Measurements from ENCODE around the gene PLCZ1. TPM values are rescaled to one million over a fixed set of nuclear protein-coding genes. Genes with fewer than 3 reads are reported as not detected.

The PLCZ1 gene
- total RNA-seq, 1 donor from 2014 or later: not detected

DNA sequence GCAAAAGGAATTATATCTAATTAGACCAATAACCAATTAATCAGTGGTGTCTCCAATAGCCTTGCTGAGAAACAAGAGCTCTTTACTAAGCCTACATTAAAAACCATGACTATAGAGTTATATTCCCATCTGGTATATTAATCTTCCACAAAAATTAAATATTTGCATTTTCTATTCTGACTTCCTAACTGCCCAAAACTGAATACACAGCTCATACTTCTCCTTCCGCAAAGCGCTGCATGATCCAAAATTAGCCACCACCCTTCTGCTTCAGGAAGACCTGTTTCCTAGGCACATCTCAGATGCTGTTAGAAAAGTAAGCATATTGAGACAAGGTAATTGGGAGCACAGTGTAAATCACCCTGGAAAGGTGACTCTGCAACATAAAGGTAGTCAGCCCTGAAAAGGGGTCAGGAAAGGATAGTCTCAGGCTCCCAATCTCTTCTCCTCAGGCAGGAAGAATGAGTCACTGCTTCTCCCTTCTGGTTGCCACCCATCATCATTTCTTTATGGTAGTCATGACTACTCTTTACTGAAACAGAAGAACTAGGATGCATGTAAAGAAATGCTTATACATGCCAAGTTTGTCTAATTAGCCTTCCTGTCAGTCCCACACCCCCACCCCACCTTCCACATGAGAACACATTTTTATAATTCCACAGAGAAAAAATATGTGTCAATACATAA, 54.3 kb downstream of the PLCZ1 start:
- Histone ChIP-seq H3K36me3 (ENCODE audit: control insufficient read depth in 3 of 3, insufficient read depth in 3 of 3, low read length in 3 of 3) (no peaks in the 10 kb centered on the region), H3K27me3 (ENCODE audit: control insufficient read depth in 3 of 3, insufficient read depth in 3 of 3, low read length in 3 of 3) (no peaks in the 10 kb centered on the region), H3K9me3 (ENCODE audit: control insufficient read depth in 3 of 3, low read length in 3 of 3) (no peaks in the 10 kb centered on the region), H3K4me1 (ENCODE audit: control insufficient read depth in 3 of 3, insufficient read depth in 3 of 3, low read length in 3 of 3) (no peaks in the 10 kb centered on the region), H3K4me3 (ENCODE audit: low read length in 3 of 3) (no peak overlapping the region), H3K9ac (ENCODE audit: low read depth in 1 of 3, low read length in 3 of 3) (no peak overlapping the region), H3K27ac (ENCODE audit: low read depth, low read length) (no peak overlapping the region)

DNA sequence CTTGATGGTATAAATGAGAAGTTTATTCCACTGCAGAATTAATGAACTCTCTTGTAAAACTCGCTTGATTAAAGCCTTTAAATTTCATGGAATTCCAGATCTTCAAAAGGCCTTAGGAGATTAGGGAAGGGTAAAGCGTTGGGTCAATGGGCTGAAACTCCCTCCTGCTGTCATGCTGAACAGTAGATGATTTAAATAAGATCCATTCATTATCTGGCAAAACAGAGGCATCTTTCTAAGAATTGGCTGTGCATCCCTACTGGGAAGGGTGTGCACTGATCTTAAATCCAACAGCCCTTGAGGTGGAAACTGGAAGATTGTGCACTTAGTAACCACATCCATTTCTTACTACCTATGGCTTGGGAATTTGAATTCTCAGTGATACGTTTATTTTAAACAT, 56.0 kb downstream of the PLCZ1 start:
- H3K9me3 ChIP-seq (ENCODE audit: control insufficient read depth in 3 of 3, low read length in 3 of 3): no peaks in the 10 kb centered on the region
- no peak overlapping the region for H3K4me3 ChIP-seq (ENCODE audit: low read length in 3 of 3)
- H3K27ac ChIP-seq (ENCODE audit: low read depth, low read length): no peak overlapping the region
- H3K27me3 ChIP-seq (ENCODE audit: control insufficient read depth in 3 of 3, insufficient read depth in 3 of 3, low read length in 3 of 3): no peaks in the 10 kb centered on the region
- no peaks in the 10 kb centered on the region for H3K4me1 ChIP-seq (ENCODE audit: control insufficient read depth in 3 of 3, insufficient read depth in 3 of 3, low read length in 3 of 3)
- no peak overlapping the region for H3K9ac ChIP-seq (ENCODE audit: low read depth in 1 of 3, low read length in 3 of 3)
- no peaks in the 10 kb centered on the region for H3K36me3 ChIP-seq (ENCODE audit: control insufficient read depth in 3 of 3, insufficient read depth in 3 of 3, low read length in 3 of 3)

DNA sequence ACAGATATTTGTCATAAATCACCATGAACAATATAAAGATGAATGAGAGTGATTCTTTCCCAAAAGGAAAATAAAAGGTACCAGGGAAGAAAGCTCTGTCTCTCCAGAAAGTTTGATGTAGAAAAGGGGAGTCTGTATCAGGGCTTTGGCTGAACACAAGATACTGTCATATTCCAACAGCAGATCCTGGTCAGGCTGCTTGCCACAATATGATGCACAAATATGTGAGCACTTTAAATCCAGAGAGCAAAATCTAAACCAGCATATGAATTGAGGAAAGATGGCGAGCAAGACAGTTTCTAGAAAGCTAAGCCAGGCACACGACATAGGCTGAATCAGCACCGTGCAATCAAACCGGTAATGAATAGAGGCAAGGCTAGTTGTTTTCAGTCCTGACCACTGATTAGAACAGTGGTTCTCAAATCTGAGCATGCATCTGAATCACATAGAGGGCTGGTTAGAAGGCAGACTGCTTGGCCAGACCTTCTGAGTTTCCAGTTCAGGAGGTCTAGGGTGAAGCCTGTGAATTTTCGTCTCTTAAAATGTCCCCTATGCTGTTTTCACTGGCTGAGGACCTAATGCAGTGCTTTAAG, 60.7 kb downstream of the PLCZ1 start:
- no peaks in the 10 kb centered on the region for H3K27me3 ChIP-seq (ENCODE audit: control insufficient read depth in 3 of 3, insufficient read depth in 3 of 3, low read length in 3 of 3)
- no peak overlapping the region for H3K9ac ChIP-seq (ENCODE audit: low read depth in 1 of 3, low read length in 3 of 3)
- H3K27ac ChIP-seq (ENCODE audit: low read depth, low read length): no peak overlapping the region
- no peaks in the 10 kb centered on the region for H3K36me3 ChIP-seq (ENCODE audit: control insufficient read depth in 3 of 3, insufficient read depth in 3 of 3, low read length in 3 of 3)
- no peak overlapping the region for H3K4me3 ChIP-seq (ENCODE audit: low read length in 3 of 3)
- H3K9me3 ChIP-seq (ENCODE audit: control insufficient read depth in 3 of 3, low read length in 3 of 3): no peaks in the 10 kb centered on the region
- H3K4me1 ChIP-seq (ENCODE audit: control insufficient read depth in 3 of 3, insufficient read depth in 3 of 3, low read length in 3 of 3): no peaks in the 10 kb centered on the region

- Histone ChIP-seq H3K27me3 (ENCODE audit: control insufficient read depth in 3 of 3, insufficient read depth in 3 of 3, low read length in 3 of 3) (no peaks in the 10 kb centered on the region), H3K4me1 (ENCODE audit: control insufficient read depth in 3 of 3, insufficient read depth in 3 of 3, low read length in 3 of 3) (no peaks in the 10 kb centered on the region), H3K9me3 (ENCODE audit: control insufficient read depth in 3 of 3, low read length in 3 of 3) (no peaks in the 10 kb centered on the region), H3K9ac (ENCODE audit: low read depth in 1 of 3, low read length in 3 of 3) (no peak overlapping the region), H3K36me3 (ENCODE audit: control insufficient read depth in 3 of 3, insufficient read depth in 3 of 3, low read length in 3 of 3) (no peaks in the 10 kb centered on the region), H3K27ac (ENCODE audit: low read depth, low read length) (no peak overlapping the region), H3K4me3 (ENCODE audit: low read length in 3 of 3) (no peak overlapping the region)
Observed at GRCh38 chr12:18676141-18676540, 61.7 kb downstream of the PLCZ1 start.

GRCh38 chr12:18658829-18659228, 79.0 kb downstream of the PLCZ1 start:
- H3K27me3 ChIP-seq (ENCODE audit: control insufficient read depth in 3 of 3, insufficient read depth in 3 of 3, low read length in 3 of 3): no peaks in the 10 kb centered on the region
- H3K9me3 ChIP-seq (ENCODE audit: control insufficient read depth in 3 of 3, low read length in 3 of 3): no peaks in the 10 kb centered on the region
- H3K4me3 ChIP-seq (ENCODE audit: low read length in 3 of 3): no peak overlapping the region

DNA sequence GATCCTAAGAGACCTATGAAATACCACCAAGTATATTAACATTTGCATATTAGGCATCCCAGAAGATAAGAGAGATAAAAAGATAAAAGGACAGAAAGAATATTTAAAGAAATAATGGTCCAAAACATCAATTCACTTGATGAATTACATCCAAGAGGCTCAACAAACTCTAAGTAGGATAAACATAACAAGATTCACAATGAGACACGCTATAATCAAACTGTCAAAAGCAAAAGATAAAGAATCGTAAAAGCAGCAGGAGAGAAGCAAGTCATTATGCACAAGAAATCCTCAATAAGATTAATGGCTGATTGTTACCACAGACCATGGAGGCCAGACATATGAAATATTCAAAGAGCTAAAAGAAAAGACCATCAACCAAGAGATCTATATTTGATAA, 79.6 kb downstream of the PLCZ1 start:
- no peak overlapping the region for H3K27ac ChIP-seq (ENCODE audit: low read depth, low read length)
- H3K27me3 ChIP-seq (ENCODE audit: control insufficient read depth in 3 of 3, insufficient read depth in 3 of 3, low read length in 3 of 3): no peaks in the 10 kb centered on the region
- no peaks in the 10 kb centered on the region for H3K9me3 ChIP-seq (ENCODE audit: control insufficient read depth in 3 of 3, low read length in 3 of 3)
- no peak overlapping the region for H3K4me3 ChIP-seq (ENCODE audit: low read length in 3 of 3)
- no peaks in the 10 kb centered on the region for H3K4me1 ChIP-seq (ENCODE audit: control insufficient read depth in 3 of 3, insufficient read depth in 3 of 3, low read length in 3 of 3)
- H3K36me3 ChIP-seq (ENCODE audit: control insufficient read depth in 3 of 3, insufficient read depth in 3 of 3, low read length in 3 of 3): no peaks in the 10 kb centered on the region
- no peak overlapping the region for H3K9ac ChIP-seq (ENCODE audit: low read depth in 1 of 3, low read length in 3 of 3)

More at GRCh38 chr12:18658829-18659228, 79.0 kb downstream of the PLCZ1 start:
- Histone ChIP-seq H3K36me3 (ENCODE audit: control insufficient read depth in 3 of 3, insufficient read depth in 3 of 3, low read length in 3 of 3) (no peaks in the 10 kb centered on the region), H3K27ac (ENCODE audit: low read depth, low read length) (no peak overlapping the region), H3K4me1 (ENCODE audit: control insufficient read depth in 3 of 3, insufficient read depth in 3 of 3, low read length in 3 of 3) (no peaks in the 10 kb centered on the region), H3K9ac (ENCODE audit: low read depth in 1 of 3, low read length in 3 of 3) (no peak overlapping the region)

GRCh38 chr12:18655351-18655750, 82.5 kb downstream of the PLCZ1 start:
- no peaks in the 10 kb centered on the region for H3K4me1 ChIP-seq (ENCODE audit: control insufficient read depth in 3 of 3, insufficient read depth in 3 of 3, low read length in 3 of 3)
- no peak overlapping the region for H3K4me3 ChIP-seq (ENCODE audit: low read length in 3 of 3)
- H3K27ac ChIP-seq (ENCODE audit: low read depth, low read length): no peak overlapping the region
- no peaks in the 10 kb centered on the region for H3K36me3 ChIP-seq (ENCODE audit: control insufficient read depth in 3 of 3, insufficient read depth in 3 of 3, low read length in 3 of 3)
- H3K27me3 ChIP-seq (ENCODE audit: control insufficient read depth in 3 of 3, insufficient read depth in 3 of 3, low read length in 3 of 3): no peaks in the 10 kb centered on the region
- H3K9ac ChIP-seq (ENCODE audit: low read depth in 1 of 3, low read length in 3 of 3): no peak overlapping the region
- H3K9me3 ChIP-seq (ENCODE audit: control insufficient read depth in 3 of 3, low read length in 3 of 3): no peaks in the 10 kb centered on the region

DNA sequence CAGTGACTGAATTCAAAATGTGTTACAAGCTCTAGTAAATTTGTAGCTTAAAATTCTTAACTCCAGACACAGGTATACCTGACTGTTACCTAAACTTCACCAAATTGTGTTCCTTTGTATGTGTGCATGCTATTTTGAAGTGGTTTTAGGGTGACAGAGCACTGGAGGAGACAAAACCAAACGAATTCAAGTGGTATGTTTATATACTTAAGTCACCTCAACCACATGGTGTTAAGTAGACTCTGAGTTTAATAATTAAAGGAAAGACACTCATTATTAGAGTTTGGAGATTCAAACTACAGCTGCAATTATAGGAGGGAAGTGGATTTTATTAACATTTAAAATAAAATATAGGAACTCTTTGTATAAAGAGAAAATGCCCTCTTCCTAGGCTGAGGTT, 84.3 kb downstream of the PLCZ1 start:
- no peaks in the 10 kb centered on the region for H3K36me3 ChIP-seq (ENCODE audit: control insufficient read depth in 3 of 3, insufficient read depth in 3 of 3, low read length in 3 of 3)
- no peaks in the 10 kb centered on the region for H3K9me3 ChIP-seq (ENCODE audit: control insufficient read depth in 3 of 3, low read length in 3 of 3)
- H3K4me3 ChIP-seq (ENCODE audit: low read length in 3 of 3): no peak overlapping the region
- no peaks in the 10 kb centered on the region for H3K27me3 ChIP-seq (ENCODE audit: control insufficient read depth in 3 of 3, insufficient read depth in 3 of 3, low read length in 3 of 3)
- no peak overlapping the region for H3K9ac ChIP-seq (ENCODE audit: low read depth in 1 of 3, low read length in 3 of 3)
- H3K4me1 ChIP-seq (ENCODE audit: control insufficient read depth in 3 of 3, insufficient read depth in 3 of 3, low read length in 3 of 3): no peaks in the 10 kb centered on the region
- no peak overlapping the region for H3K27ac ChIP-seq (ENCODE audit: low read depth, low read length)

DNA sequence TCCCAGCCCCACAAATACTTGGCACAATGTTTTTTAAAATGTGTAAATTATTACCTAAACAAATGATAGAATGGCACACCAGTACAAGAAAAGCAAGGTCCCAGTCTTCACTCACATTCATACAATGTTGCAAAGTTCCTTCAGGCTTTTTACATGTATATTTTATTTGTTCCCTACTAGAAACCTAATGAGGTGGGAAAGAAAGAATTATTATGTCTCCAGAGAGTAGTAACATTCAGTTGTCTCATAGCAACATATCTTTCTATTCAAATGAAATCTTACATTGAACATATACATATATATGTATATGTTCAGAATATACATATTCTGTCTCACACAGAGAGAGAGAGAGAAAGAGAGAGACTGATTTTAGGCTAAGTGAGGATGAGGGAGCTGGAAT, 85.2 kb downstream of the PLCZ1 start:
- no peaks in the 10 kb centered on the region for H3K9me3 ChIP-seq (ENCODE audit: control insufficient read depth in 3 of 3, low read length in 3 of 3)
- no peaks in the 10 kb centered on the region for H3K36me3 ChIP-seq (ENCODE audit: control insufficient read depth in 3 of 3, insufficient read depth in 3 of 3, low read length in 3 of 3)
- no peak overlapping the region for H3K27ac ChIP-seq (ENCODE audit: low read depth, low read length)
- H3K4me3 ChIP-seq (ENCODE audit: low read length in 3 of 3): no peak overlapping the region
- H3K9ac ChIP-seq (ENCODE audit: low read depth in 1 of 3, low read length in 3 of 3): no peak overlapping the region
- H3K27me3 ChIP-seq (ENCODE audit: control insufficient read depth in 3 of 3, insufficient read depth in 3 of 3, low read length in 3 of 3): no peaks in the 10 kb centered on the region
- no peaks in the 10 kb centered on the region for H3K4me1 ChIP-seq (ENCODE audit: control insufficient read depth in 3 of 3, insufficient read depth in 3 of 3, low read length in 3 of 3)

- Histone ChIP-seq H3K27me3 (ENCODE audit: control insufficient read depth in 3 of 3, insufficient read depth in 3 of 3, low read length in 3 of 3) (no peaks in the 10 kb centered on the region), H3K4me3 (ENCODE audit: low read length in 3 of 3) (no peak overlapping the region)
Observed at GRCh38 chr12:18651525-18651924, 86.3 kb downstream of the PLCZ1 start.

More at GRCh38 chr12:18651525-18651924, 86.3 kb downstream of the PLCZ1 start:
- Histone ChIP-seq H3K4me1 (ENCODE audit: control insufficient read depth in 3 of 3, insufficient read depth in 3 of 3, low read length in 3 of 3) (no peaks in the 10 kb centered on the region), H3K36me3 (ENCODE audit: control insufficient read depth in 3 of 3, insufficient read depth in 3 of 3, low read length in 3 of 3) (no peaks in the 10 kb centered on the region), H3K9me3 (ENCODE audit: control insufficient read depth in 3 of 3, low read length in 3 of 3) (no peaks in the 10 kb centered on the region), H3K9ac (ENCODE audit: low read depth in 1 of 3, low read length in 3 of 3) (no peak overlapping the region), H3K27ac (ENCODE audit: low read depth, low read length) (no peak overlapping the region)

All from skeletal muscle tissue (tissue), 4 donors.